ENCODE results near the gene APCDD1. TPM values are rescaled to one million over a fixed set of nuclear protein-coding genes. Genes with fewer than 3 reads are reported as not detected.
"Not testable (repeated sequence)": the region's sequence is repeated elsewhere in the genome, so short reads cannot be mapped to it uniquely, and the experiment has no call there.

Gene APCDD1
- total RNA-seq, 2 donors from 2014 or later: 5.6 to 10.7 TPM

- Histone ChIP-seq H3K9me3 (no peaks in the 10 kb centered on the region), H3K4me1 (no peaks in the 10 kb centered on the region), H3K4me3 (no peak overlapping the region), H3K27me3 (no peaks in the 10 kb centered on the region), H3K36me3 (no peaks in the 10 kb centered on the region), H3K9ac (ENCODE audit: low read depth in 2 of 2, low read length in 2 of 2) (no peak overlapping the region), H3K27ac (no peak overlapping the region)
- DNase-seq: no peak
- intact Hi-C loops (cut with DNase I): no loop called here
- no peak for TF ChIP-seq CTCF (IDR thresholded peaks at IDR 0.05)
Measured at GRCh38 chr18:10462597-10462996, 8.2 kb downstream of the APCDD1 start.

GRCh38 chr18:10463096-10463495 lies 8.7 kb downstream of the APCDD1 start:
- no peak for DNase-seq
- intact Hi-C loops (cut with DNase I): no loop called here
- Histone ChIP-seq H3K27ac (no peak overlapping the region), H3K9me3 (no peaks in the 10 kb centered on the region), H3K9ac (ENCODE audit: low read depth in 2 of 2, low read length in 2 of 2) (no peak overlapping the region), H3K36me3 (no peaks in the 10 kb centered on the region), H3K27me3 (no peaks in the 10 kb centered on the region), H3K4me1 (no peaks in the 10 kb centered on the region), H3K4me3 (no peak overlapping the region)
- TF ChIP-seq CTCF (IDR thresholded peaks at IDR 0.05): no peak

GRCh38 chr18:10463741-10464140 lies 9.3 kb downstream of the APCDD1 start:
- Histone ChIP-seq H3K36me3 (no peaks in the 10 kb centered on the region), H3K9me3 (no peaks in the 10 kb centered on the region), H3K27me3 (no peaks in the 10 kb centered on the region), H3K4me3 (no peak overlapping the region), H3K27ac (no peak overlapping the region), H3K9ac (ENCODE audit: low read depth in 2 of 2, low read length in 2 of 2) (no peak overlapping the region), H3K4me1 (no peaks in the 10 kb centered on the region)
- no peak for TF ChIP-seq CTCF (IDR thresholded peaks at IDR 0.05)
- intact Hi-C loops (cut with DNase I): no loop called here
- DNase-seq: no peak

GRCh38 chr18:10464161-10464648 lies 9.8 kb downstream of the APCDD1 start:
- intact Hi-C loops (cut with DNase I); H3K27me3 ChIP-seq; H3K9ac ChIP-seq (ENCODE audit: low read depth in 2 of 2, low read length in 2 of 2): not testable (repeated sequence)

GRCh38 chr18:10465174-10465939 lies 10.9 kb downstream of the APCDD1 start:
- Histone ChIP-seq H3K27me3 (no peaks in the 10 kb centered on the region), H3K4me3 (no peak overlapping the region), H3K9ac (ENCODE audit: low read depth in 2 of 2, low read length in 2 of 2) (no peak overlapping the region), H3K4me1 (no peaks in the 10 kb centered on the region), H3K27ac (no peak overlapping the region), H3K9me3 (no peaks in the 10 kb centered on the region), H3K36me3 (no peaks in the 10 kb centered on the region)
- no peak for TF ChIP-seq CTCF (IDR thresholded peaks at IDR 0.05)
- DNase-seq: no peak
- intact Hi-C loops (cut with DNase I): no loop called here

More at GRCh38 chr18:10464161-10464648, 9.8 kb downstream of the APCDD1 start:
- H3K4me1 ChIP-seq, H3K27ac ChIP-seq, DNase-seq, H3K36me3 ChIP-seq, H3K9me3 ChIP-seq, H3K4me3 ChIP-seq: not testable (repeated sequence)

GRCh38 chr18:10470429-10470828 lies 16.0 kb downstream of the APCDD1 start:
- intact Hi-C loops (cut with DNase I): no loop called here
- H3K27me3 ChIP-seq: no peaks in the 10 kb centered on the region
- no peaks in the 10 kb centered on the region for H3K9me3 ChIP-seq
- H3K9ac ChIP-seq (ENCODE audit: low read depth in 2 of 2, low read length in 2 of 2): no peak overlapping the region
- H3K36me3 ChIP-seq: no peaks in the 10 kb centered on the region
- no peaks in the 10 kb centered on the region for H3K4me1 ChIP-seq
- TF ChIP-seq CTCF (IDR thresholded peaks at IDR 0.05): no peak
- no peak overlapping the region for H3K27ac ChIP-seq
- no peak overlapping the region for H3K4me3 ChIP-seq
- DNase-seq: no peak

All from colonic mucosa (tissue), 4 donors.